NCI-H1092 treated with DMSO at 0.1 percent for 48 hours (cell line): ENCODE measurements around the gene ARL4C.

ENCODE experiments used
- DNase-seq: peaks from one replicate; lab custom pipeline; 2025; lab: John Stamatoyannopoulos, UW

ARL4C gene

GRCh38 chr2:234496835-234497593 is at the start of gene ARL4C:
TSS of gene ARL4C (minus strand) at chr2:234497081. CDS start at chr2:234496586, 495 bp downstream.
- peak; percentile 17 for DNase-seq

- peak; percentile 2 for DNase-seq
Measured at GRCh38 chr2:234544659-234545611, 48.1 kb upstream of the ARL4C start.

GRCh38 chr2:234542742-234543141 is 45.9 kb upstream of the ARL4C start:
- DNase-seq: no peak

- no peak for DNase-seq
Measured at GRCh38 chr2:234537929-234538328, 41.0 kb upstream of the ARL4C start.

GRCh38 chr2:234536178-234536965 is 39.5 kb upstream of the ARL4C start:
- DNase-seq: peak; percentile 57

GRCh38 chr2:234535464-234535863 is 38.6 kb upstream of the ARL4C start:
- no peak for DNase-seq

GRCh38 chr2:234534515-234534914 is 37.6 kb upstream of the ARL4C start:
- DNase-seq: no peak

GRCh38 chr2:234533626-234534025 is 36.7 kb upstream of the ARL4C start:
- DNase-seq: peak; percentile 29

GRCh38 chr2:234528410-234529148 is 31.7 kb upstream of the ARL4C start:
- DNase-seq: no peak

- no peak for DNase-seq
Measured at GRCh38 chr2:234526711-234527110, 29.8 kb upstream of the ARL4C start.

- DNase-seq: no peak
Measured at GRCh38 chr2:234521536-234521935, 24.7 kb upstream of the ARL4C start.

- DNase-seq: no peak
Measured at GRCh38 chr2:234518986-234519642, 22.2 kb upstream of the ARL4C start.

- no peak for DNase-seq
Measured at GRCh38 chr2:234517971-234518370, 21.1 kb upstream of the ARL4C start.

GRCh38 chr2:234514873-234515638 is 18.2 kb upstream of the ARL4C start:
- DNase-seq: no peak

GRCh38 chr2:234514099-234514498 is 17.2 kb upstream of the ARL4C start:
- no peak for DNase-seq

- peak; percentile 46 for DNase-seq
Measured at GRCh38 chr2:234512884-234513669, 16.2 kb upstream of the ARL4C start.

- DNase-seq: no peak
Measured at GRCh38 chr2:234502919-234503285, 6.0 kb upstream of the ARL4C start.

- DNase-seq: no peak
Measured at GRCh38 chr2:234502285-234502918, 5.5 kb upstream of the ARL4C start.
